Activated CD8-positive, alpha-beta memory T cell treated with anti-CD3 and anti-CD28 coated beads, Interleukin-2, amount 50 U/mL, for 1 hour (primary cell): ENCODE measurements around the gene MEGF11.

Source experiments
- DNase-seq: peaks from one replicate; pipeline ENCODE4 v3.0.0-alpha.2; 2020; ENCODE audit errors: extremely low read depth

MEGF11 gene

DNA sequence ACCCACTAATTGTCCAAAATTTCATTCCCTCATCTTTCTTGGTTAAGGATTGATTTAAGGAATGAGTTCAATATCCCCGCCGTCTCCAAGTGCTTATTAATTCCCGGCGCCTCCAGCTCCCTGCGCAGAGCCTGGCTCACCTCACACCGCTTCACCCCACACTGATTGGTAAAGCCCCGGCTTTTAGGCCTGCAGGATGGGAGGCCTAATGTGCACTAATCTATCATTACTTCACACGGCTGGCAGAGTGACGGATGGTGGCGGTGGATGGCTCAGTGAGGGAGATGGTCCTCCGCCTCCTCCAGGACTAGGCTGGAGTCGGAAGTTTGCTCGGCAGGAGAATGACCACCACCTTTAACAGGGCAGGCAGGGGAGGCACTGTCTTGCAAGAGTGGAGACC, 81.7 kb downstream of the MEGF11 start:
- DNase-seq, result no peak

DNA sequence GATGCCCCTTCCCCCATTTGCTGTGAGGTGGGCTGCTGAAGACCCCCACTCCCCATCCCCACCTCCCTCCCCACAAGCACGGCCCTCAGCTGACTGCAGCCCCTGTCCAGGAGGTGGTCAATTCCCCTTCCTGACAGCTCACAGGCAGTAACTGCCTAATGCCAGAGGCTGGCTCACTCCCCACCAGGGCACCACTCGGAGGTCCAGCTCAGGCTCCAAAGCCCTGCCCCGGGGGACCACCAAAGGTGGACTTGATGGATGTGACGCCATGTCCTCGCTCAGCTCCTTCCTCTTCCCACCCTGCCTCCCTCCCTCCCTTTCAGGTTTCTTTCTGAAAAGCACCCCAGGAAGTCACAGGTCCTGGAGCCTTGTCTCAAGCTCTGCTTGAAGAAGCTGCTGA, 82.8 kb downstream of the MEGF11 start:
- DNase-seq, result no peak

- DNase-seq, result no peak
These were observed 83.5 kb downstream of the MEGF11 start for GRCh38 chr15:66170042-66170441.

- DNase-seq, result no peak
These were observed 83.9 kb downstream of the MEGF11 start for GRCh38 chr15:66169625-66170024.

DNA sequence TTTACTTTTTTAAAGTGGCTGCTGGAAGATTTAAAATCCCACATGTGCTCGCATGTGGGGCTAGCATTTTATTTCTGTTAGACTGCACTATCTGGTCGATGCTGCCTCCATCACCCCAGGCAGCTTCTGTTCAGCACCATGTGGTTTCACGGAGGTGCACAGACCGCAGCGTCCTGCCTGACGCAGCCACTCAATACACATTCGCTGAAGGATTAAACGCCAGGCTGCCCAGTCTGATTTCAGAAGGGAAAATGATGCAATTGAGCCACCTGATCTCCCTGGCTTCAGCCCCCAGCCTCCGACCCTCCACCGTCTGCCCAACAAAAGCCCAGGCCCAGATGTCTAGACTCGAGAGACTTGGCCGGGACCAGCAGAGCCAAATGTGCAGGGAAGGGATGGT, 84.5 kb downstream of the MEGF11 start:
- DNase-seq, result no peak

DNA sequence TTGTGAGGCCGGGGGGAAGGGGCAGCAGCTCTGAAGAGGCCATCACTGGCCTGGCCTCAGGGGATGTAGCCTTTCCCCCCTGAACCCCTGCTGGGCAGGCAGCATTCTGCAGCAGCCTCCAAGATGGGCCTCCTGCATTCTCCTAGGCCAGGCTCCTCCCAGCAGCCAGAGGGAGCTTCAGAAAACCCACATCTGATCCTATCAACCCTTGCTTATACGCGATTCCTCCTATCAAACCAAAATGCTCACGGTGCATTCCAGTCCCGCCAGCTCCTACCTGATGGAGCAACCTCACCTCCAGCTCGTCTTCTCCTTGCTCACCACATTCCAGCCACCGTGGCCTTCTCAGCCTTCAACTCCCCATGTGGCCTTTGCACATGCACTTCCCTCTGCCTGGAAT, 85.7 kb downstream of the MEGF11 start:
- DNase-seq, result no peak

- DNase-seq, result no peak
These were observed 87.7 kb downstream of the MEGF11 start for GRCh38 chr15:66165856-66166255.

GRCh38 chr15:66164788-66165187, 88.8 kb downstream of the MEGF11 start:
- no peak for DNase-seq

GRCh38 chr15:66163553-66163952, 90.0 kb downstream of the MEGF11 start:
- DNase-seq, result no peak

DNA sequence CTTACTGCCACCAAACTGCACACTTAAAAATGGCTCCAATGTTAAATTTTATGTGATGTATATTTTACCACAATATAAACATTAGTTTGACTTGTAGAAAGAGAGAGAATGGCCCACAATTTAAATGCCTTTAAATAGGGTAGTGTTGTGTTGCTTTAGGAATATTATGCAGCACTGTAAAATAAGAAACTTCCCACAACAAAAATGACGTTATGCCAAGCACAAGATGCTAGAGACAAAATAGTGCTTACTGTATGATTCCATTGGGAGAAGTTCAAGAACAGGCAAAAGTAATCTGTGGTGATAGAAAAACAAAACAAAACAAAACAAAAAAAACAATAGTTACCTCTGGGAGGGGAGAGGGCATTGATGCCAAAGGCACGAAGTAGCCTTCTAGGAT, 91.3 kb downstream of the MEGF11 start:
- no peak for DNase-seq

GRCh38 chr15:66161575-66162118, 91.9 kb downstream of the MEGF11 start:
- DNase-seq, result no peak

GRCh38 chr15:66161108-66161507, 92.4 kb downstream of the MEGF11 start:
- no peak for DNase-seq

DNA sequence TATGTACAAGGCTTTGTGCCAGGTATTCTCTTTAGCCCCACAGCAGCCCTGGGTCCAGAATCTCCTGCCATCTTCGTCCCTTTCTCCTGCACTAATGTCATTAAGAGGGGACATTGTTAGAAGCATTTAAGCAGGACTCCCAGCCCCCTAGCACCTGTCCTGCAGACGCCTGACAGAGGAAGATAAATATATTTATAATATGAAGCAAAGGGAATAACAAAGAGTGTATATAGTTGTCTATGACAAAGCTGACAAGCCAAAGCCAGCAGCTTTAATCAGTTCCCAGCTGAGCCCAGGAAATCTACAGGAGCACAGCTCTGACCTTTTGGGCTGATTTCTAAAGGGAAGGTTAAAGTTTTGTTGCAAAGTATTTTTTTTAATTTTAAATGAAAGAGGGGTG, 96.0 kb downstream of the MEGF11 start:
- DNase-seq, result no peak

GRCh38 chr15:66156310-66156975, 97.1 kb downstream of the MEGF11 start:
- DNase-seq, result no peak

DNA sequence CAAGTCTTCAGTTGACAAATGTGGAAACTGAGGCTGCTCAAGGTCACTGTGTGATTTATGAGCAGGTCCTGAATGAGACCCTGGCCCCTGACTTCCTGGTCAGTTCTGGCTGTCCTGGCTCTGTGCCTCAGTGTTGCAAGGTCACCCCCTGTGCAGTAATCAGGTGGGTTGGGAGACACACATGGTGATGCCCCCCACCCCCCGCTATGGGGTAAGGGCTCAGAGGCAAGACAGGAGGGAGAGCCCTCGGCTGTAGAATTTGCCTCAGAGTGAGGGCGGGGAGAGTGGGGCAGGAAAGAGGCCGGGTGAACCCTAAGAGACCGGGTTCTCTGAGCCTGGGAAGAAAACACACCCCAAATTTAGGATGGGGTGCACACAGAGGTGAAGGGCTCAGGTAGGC, 98.5 kb downstream of the MEGF11 start:
- no peak for DNase-seq

DNA sequence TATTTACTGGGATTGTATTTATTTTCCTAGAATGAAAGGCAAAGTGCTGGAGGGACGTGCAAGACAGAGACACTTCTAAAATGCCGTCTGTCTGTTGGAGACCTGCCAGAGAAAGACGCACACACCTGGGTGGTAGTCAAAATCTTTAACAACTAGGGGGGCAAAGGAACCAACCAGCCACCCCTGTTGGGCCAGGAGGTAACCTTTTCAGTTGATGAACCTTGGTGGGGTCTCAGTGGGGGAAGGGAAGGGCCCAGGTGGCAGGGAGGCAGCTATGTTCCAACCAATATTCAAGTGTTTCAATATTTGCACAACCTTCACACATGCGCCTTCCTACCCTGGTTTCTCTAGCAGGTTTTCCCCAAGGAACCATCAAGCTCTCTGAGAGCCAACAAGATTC, 99.0 kb downstream of the MEGF11 start:
- no peak for DNase-seq

DNA sequence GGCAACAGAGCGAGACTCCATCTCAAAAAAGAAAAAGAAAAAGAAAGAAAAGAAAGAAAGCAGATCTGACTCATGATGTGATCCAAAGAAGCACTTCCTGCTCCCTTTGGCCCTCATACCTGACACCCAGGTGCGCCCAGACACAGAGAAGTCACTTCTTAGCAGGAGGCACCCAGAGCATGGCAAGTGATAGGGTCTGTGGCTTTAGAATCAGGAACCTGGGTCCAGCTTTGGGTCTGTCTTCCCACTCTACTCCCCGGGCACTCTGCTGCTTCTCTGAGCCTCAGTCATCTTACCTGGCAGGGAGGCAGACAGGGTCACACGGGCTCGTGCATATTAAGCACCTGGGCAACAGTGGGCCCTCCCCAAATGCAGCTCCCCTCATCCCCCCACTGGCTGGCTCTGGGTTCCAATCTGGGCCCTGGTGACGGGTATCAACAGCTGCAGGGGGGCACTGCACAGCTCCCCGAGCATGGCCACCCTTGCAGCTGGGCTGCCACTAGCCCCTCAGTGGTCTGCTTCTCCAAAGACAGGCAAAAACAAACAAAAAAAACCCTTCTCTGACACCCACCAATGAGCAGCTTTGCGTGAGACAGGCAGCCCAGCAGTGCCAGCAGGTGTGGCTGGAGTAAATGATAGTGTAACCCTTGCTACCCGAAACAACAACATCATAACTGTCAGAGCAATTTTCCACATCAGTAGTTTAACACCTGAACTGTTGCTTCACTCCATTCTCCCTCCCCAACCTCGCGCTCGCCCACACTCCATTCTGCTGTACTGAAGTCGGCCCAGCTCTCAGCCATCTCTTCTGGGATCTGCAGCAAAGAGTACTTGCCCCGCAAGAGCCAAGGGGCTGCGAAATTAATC, 99.8 kb downstream of the MEGF11 start:
- no peak for DNase-seq

DNA sequence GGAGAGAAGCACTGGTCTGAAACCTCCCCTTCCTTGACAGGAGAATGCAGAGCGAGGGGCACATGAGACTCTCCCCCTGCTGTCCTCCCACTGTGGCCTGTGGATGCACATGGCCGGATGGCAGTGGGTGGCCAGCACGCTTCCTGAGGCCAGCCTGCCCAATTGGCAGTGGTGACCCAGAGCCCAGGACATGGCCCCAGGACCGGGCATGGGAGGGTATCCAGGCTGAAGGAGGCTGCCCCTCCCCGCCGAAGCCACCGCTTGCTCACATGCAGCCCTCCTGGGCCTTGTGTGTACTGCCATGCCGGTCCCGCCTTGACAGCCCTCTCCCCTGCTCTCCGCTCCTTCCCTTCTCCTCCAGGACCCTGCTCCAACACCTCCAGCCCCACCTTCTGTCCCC, 100.9 kb downstream of the MEGF11 start:
- no peak for DNase-seq

DNA sequence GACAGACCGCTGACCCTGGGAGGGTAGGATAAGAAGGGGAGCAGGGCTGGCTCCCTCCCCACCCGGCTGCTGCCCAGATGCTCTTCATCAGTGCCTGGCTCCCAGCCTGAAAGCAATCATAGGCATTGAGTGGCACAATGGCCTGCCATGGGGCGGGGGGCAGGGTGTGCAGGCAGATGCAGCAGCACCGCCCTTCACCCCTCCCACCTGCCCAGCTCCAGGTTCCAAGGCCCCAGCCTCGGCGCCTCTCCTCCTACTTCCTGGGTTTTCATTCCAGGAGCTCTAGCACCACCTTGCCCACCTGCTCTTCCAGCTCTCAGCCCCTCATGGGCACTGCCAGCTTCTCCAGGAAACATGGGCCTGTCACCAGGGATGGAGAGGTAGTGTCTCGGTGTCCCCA, 101.7 kb downstream of the MEGF11 start:
- DNase-seq, result no peak

DNA sequence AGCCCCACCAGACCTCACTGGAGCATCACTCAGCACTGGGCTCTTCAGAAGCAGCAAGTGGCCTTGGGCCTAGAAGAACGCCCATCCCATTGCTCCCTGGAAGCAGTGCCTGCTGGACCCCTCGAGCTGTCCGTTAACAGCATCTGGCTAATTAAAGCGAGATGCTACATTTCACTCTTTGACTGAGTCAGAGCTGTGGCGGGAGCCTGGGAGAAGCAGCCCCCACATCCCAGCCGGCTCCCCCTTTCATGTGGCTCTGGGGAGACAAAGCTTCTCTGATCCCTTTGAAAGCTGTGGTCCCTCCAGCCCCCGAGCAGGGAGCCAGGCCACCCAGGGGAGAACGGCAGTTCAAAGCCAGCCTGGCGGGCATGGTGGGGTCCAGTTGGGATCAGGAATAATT, 103.7 kb downstream of the MEGF11 start:
- no peak for DNase-seq

- no peak for DNase-seq
These were observed 105.4 kb downstream of the MEGF11 start for GRCh38 chr15:66148187-66148586.

GRCh38 chr15:66147440-66147839, 106.1 kb downstream of the MEGF11 start:
- no peak for DNase-seq

DNA sequence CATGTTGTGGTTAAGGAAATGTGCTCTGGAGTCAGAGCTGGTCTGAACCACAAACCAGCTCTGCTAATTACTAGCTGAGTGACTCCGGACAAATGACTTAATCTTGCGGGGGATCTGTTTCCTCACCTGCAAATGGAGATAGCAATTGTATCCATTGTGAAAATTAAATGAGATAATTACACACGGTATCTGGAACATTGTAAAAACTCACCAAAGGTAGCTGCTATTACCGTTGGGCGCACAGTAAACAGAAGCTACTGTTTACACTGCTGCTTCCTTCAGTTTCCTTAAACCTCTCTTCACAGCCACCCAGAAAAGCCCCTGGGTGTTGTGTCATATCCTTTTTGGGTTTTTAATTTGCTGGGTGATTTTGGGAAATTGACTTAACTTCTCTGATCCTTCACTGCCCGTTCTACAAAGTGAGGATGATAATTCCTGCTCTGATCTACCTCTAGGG, 107.8 kb downstream of the MEGF11 start:
- no peak for DNase-seq
